ENCODE data around the gene COX7B. TPM values are rescaled to one million over a fixed set of nuclear protein-coding genes. Genes with fewer than 3 reads are reported as not detected.
"Not testable (repeated sequence)": the region's sequence is repeated elsewhere in the genome, so short reads cannot be mapped to it uniquely, and the experiment has no call there.

COX7B gene
- total RNA-seq, 2 donors from 2014 or later: 145 to 148 TPM

DNA sequence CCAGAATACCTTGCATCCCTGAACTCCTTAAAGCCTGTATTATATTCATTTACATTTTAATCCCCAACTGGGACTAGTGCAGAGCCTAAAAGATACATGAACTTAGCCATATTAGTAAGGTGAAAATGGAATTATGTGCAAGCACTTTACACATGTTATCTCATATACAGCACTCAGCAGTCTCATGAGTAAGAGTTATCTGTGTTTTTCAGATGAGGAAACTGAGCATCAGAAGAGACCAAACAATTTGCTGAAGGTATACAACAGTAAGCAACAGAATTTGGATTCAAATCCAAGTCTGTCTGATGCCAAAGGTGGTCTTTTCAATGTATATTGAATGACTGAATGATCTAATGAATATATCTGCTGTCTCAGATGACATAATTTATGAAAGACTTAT is 23.5 kb downstream of the COX7B start:
- H3K4me3 Mint-ChIP-seq: no peak overlapping the region
- H3K4me1 Mint-ChIP-seq (ENCODE audit: low read depth): peaks cover 9% of the 10 kb centered on the region
- H3K9me3 Mint-ChIP-seq: no peaks in the 10 kb centered on the region
- H3K36me3 Mint-ChIP-seq (ENCODE audit: insufficient read depth in 2 of 2): peaks cover 0 to 3% of the 10 kb centered on the region in 2 donors
- ATAC-seq (replicated peaks in 1 of 2) (no peak), DNase-seq (no peak)
- no peak overlapping the region for H3K27ac Mint-ChIP-seq
- H3K27me3 Mint-ChIP-seq (ENCODE audit: low read depth): peaks cover 7% of the 10 kb centered on the region

GRCh38 chrX:77924320-77924859 is 25.1 kb downstream of the COX7B start:
- peaks cover 7% of the 10 kb centered on the region for H3K27me3 Mint-ChIP-seq (ENCODE audit: low read depth)
- no peaks in the 10 kb centered on the region for H3K9me3 Mint-ChIP-seq
- H3K27ac Mint-ChIP-seq: no peak overlapping the region
- ATAC-seq (replicated peaks in 1 of 2) (no peak), DNase-seq (no peak)
- peaks cover 0 to 3% of the 10 kb centered on the region in 2 donors for H3K36me3 Mint-ChIP-seq (ENCODE audit: insufficient read depth in 2 of 2)
- no peak overlapping the region for H3K4me3 Mint-ChIP-seq
- H3K4me1 Mint-ChIP-seq (ENCODE audit: low read depth): no peaks in the 10 kb centered on the region

DNA sequence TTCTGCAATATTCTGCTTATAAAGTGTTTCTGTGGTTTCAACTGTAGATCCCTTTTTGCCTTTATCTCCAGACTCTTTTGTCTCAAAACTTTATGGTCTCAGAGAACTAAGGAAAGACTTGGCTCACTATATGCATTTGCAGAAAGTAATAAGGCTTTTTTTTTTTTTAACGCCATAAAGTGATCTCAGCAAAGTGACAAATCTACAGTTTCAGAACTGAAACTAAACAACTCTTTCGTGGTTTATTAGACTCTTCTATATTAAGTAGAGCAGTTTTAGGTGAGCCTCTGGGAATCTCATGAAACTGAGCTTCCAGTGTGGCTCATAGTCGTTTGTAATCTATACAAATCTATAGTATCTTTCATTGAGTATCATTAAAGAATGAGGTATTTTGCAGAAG is 26.5 kb downstream of the COX7B start:
- Mint-ChIP-seq H3K27ac (no peak overlapping the region), H3K4me1 (ENCODE audit: low read depth) (no peaks in the 10 kb centered on the region), H3K27me3 (ENCODE audit: low read depth) (peaks cover 7% of the 10 kb centered on the region), H3K4me3 (peak overlapping the region in 1 of 2 donors; percentile 16), H3K36me3 (ENCODE audit: insufficient read depth in 2 of 2) (peaks cover 0 to 3% of the 10 kb centered on the region in 2 donors), H3K9me3 (no peaks in the 10 kb centered on the region)
- no peak for DNase-seq
- no peak for ATAC-seq (replicated peaks in 1 of 2)

DNA sequence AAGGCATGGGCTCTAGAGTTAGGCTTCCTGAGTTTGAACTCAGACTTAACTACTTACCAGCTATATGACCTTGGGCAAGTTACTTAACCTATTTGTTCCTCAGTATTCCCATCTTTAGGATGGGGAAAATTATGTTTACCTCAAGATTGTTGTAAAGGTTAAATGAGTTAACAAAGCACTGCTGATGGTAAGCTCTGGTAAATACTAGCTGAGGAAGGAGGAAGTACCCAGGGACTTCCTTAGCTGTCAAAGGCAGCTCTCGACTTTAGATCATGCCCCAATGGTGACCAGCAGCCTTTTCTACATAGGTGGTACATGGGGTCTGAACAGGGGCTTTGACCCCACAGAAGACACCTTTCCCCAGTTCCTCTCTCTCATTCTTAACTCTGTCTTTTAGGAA is 31.3 kb downstream of the COX7B start:
- Mint-ChIP-seq H3K9me3 (no peaks in the 10 kb centered on the region), H3K4me1 (ENCODE audit: low read depth) (no peaks in the 10 kb centered on the region), H3K36me3 (ENCODE audit: insufficient read depth in 2 of 2) (no peaks in the 10 kb centered on the region), H3K27me3 (ENCODE audit: low read depth) (peaks cover 7% of the 10 kb centered on the region), H3K27ac (no peak overlapping the region), H3K4me3 (no peak overlapping the region)
- DNase-seq (no peak), ATAC-seq (replicated peaks in 1 of 2) (no peak)

- H3K4me3 Mint-ChIP-seq: no peak overlapping the region
- H3K4me1 Mint-ChIP-seq (ENCODE audit: low read depth): no peaks in the 10 kb centered on the region
- no peak overlapping the region for H3K27ac Mint-ChIP-seq
- DNase-seq (no peak), ATAC-seq (replicated peaks in 1 of 2) (no peak)
- H3K9me3 Mint-ChIP-seq: no peaks in the 10 kb centered on the region
- no peaks in the 10 kb centered on the region for H3K36me3 Mint-ChIP-seq (ENCODE audit: insufficient read depth in 2 of 2)
- H3K27me3 Mint-ChIP-seq (ENCODE audit: low read depth): no peaks in the 10 kb centered on the region
Measured at GRCh38 chrX:77935886-77936285, 36.6 kb downstream of the COX7B start.

GRCh38 chrX:77936299-77936698 is 37.0 kb downstream of the COX7B start:
- H3K27me3 Mint-ChIP-seq (ENCODE audit: low read depth): no peaks in the 10 kb centered on the region
- no peak overlapping the region for H3K4me3 Mint-ChIP-seq
- no peaks in the 10 kb centered on the region for H3K4me1 Mint-ChIP-seq (ENCODE audit: low read depth)
- H3K9me3 Mint-ChIP-seq: no peaks in the 10 kb centered on the region
- ATAC-seq (replicated peaks in 1 of 2): no peak
- no peak overlapping the region for H3K27ac Mint-ChIP-seq
- H3K36me3 Mint-ChIP-seq (ENCODE audit: insufficient read depth in 2 of 2): no peaks in the 10 kb centered on the region
- DNase-seq: no peak

- no peak for ATAC-seq (replicated peaks in 1 of 2)
Measured at GRCh38 chrX:77937291-77937690, 38.0 kb downstream of the COX7B start.

GRCh38 chrX:77938083-77938680 is 38.9 kb downstream of the COX7B start:
- ATAC-seq (replicated peaks in 1 of 2) (no peak), DNase-seq (no peak)
- Mint-ChIP-seq H3K9me3 (no peaks in the 10 kb centered on the region), H3K4me3 (no peak overlapping the region), H3K27me3 (ENCODE audit: low read depth) (no peaks in the 10 kb centered on the region), H3K4me1 (ENCODE audit: low read depth) (peaks cover 2% of the 10 kb centered on the region), H3K27ac (no peak overlapping the region), H3K36me3 (ENCODE audit: insufficient read depth in 2 of 2) (no peaks in the 10 kb centered on the region)

More at GRCh38 chrX:77937291-77937690, 38.0 kb downstream of the COX7B start:
- Mint-ChIP-seq H3K4me1 (ENCODE audit: low read depth) (no peaks in the 10 kb centered on the region), H3K36me3 (ENCODE audit: insufficient read depth in 2 of 2) (no peaks in the 10 kb centered on the region), H3K4me3 (no peak overlapping the region), H3K9me3 (no peaks in the 10 kb centered on the region), H3K27me3 (ENCODE audit: low read depth) (no peaks in the 10 kb centered on the region), H3K27ac (no peak overlapping the region)
- DNase-seq: no peak

- H3K4me3 Mint-ChIP-seq; H3K9me3 Mint-ChIP-seq; H3K36me3 Mint-ChIP-seq (ENCODE audit: insufficient read depth in 2 of 2); H3K27me3 Mint-ChIP-seq (ENCODE audit: low read depth); H3K27ac Mint-ChIP-seq; H3K4me1 Mint-ChIP-seq (ENCODE audit: low read depth); ATAC-seq (replicated peaks in 1 of 2); DNase-seq: not testable (repeated sequence)
Measured at GRCh38 chrX:77945031-77945430, 45.8 kb downstream of the COX7B start.

GRCh38 chrX:77945910-77946545 is 46.8 kb downstream of the COX7B start:
- ATAC-seq (replicated peaks in 1 of 2): no peak
- no peak overlapping the region for H3K4me3 Mint-ChIP-seq
- H3K9me3 Mint-ChIP-seq: no peaks in the 10 kb centered on the region
- H3K36me3 Mint-ChIP-seq (ENCODE audit: insufficient read depth in 2 of 2): no peaks in the 10 kb centered on the region
- no peak for DNase-seq
- no peak overlapping the region for H3K27ac Mint-ChIP-seq
- peaks cover 4% of the 10 kb centered on the region for H3K4me1 Mint-ChIP-seq (ENCODE audit: low read depth)
- H3K27me3 Mint-ChIP-seq (ENCODE audit: low read depth): no peaks in the 10 kb centered on the region

- DNase-seq (no peak), ATAC-seq (replicated peaks in 1 of 2) (no peak)
- Mint-ChIP-seq H3K36me3 (ENCODE audit: insufficient read depth in 2 of 2) (no peaks in the 10 kb centered on the region), H3K4me3 (no peak overlapping the region), H3K27ac (no peak overlapping the region), H3K9me3 (no peaks in the 10 kb centered on the region), H3K4me1 (ENCODE audit: low read depth) (peaks cover 4% of the 10 kb centered on the region), H3K27me3 (ENCODE audit: low read depth) (no peaks in the 10 kb centered on the region)
Measured at GRCh38 chrX:77946571-77946970, 47.3 kb downstream of the COX7B start.

DNA sequence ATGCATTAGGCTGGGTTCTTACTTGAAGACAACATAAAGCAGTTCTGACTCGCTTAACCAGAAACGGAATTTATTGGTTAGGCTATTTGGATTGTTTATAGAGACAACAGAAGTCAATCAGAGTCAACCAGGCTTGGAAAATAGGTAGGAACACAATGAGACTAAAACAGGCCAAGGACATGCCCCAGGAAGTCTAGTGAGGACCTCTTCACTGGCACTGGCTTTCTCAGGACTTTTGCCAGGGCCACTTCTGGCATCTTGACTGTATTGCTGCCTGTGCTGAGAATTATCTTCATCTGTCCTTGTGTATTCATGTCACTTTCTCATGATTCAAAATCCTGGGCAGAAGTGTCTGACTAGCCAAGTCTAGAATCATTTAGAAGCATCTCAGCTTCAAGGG is 50.6 kb downstream of the COX7B start:
- no peaks in the 10 kb centered on the region for H3K27me3 Mint-ChIP-seq (ENCODE audit: low read depth)
- no peaks in the 10 kb centered on the region for H3K36me3 Mint-ChIP-seq (ENCODE audit: insufficient read depth in 2 of 2)
- H3K4me1 Mint-ChIP-seq (ENCODE audit: low read depth): no peaks in the 10 kb centered on the region
- no peak overlapping the region for H3K27ac Mint-ChIP-seq
- DNase-seq: no peak
- no peaks in the 10 kb centered on the region for H3K9me3 Mint-ChIP-seq
- H3K4me3 Mint-ChIP-seq: no peak overlapping the region
- ATAC-seq (replicated peaks in 1 of 2): no peak

DNA sequence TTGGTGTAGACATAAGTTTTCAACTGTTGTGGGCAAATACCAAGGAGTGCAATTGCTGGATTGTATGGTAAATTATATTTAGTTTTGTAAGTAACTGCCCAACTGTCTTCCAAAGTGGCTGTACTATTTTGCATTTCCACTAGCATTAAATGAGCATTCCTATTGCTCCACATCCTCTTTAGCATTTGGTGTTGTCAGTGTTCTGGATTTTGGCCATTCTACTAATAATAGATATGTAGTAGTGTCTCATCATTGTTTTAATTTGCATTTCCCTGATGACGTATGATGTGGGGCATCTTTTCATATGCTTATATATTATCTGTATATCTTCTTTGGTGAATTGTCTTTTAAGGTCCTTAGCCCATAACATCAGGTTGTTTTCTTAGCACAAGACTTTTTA is 52.9 kb downstream of the COX7B start:
- H3K27me3 Mint-ChIP-seq (ENCODE audit: low read depth): no peaks in the 10 kb centered on the region
- H3K4me1 Mint-ChIP-seq (ENCODE audit: low read depth): no peaks in the 10 kb centered on the region
- H3K9me3 Mint-ChIP-seq: peaks cover 0 to 3% of the 10 kb centered on the region in 2 donors
- no peaks in the 10 kb centered on the region for H3K36me3 Mint-ChIP-seq (ENCODE audit: insufficient read depth in 2 of 2)
- no peak overlapping the region for H3K27ac Mint-ChIP-seq
- DNase-seq (no peak), ATAC-seq (replicated peaks in 1 of 2) (no peak)
- no peak overlapping the region for H3K4me3 Mint-ChIP-seq

DNA sequence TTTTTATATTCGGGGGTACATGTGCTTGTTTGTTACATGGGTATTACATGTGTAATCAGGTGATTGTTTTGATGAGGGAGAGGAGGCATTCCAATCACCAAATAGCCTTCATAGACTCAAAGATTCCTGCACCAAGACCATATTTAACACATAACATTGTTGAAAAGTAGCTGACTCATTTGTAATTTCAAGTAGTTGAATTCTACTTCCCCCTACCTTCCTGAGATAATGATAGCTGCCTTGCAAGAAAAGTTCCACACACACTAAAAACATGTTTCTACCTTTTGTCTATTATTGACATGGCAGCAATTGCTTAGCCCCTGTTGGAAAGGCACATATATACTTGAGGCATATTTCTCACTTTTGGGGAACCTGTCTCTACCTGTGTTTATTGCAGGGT is 54.0 kb downstream of the COX7B start:
- Mint-ChIP-seq H3K27ac (no peak overlapping the region), H3K4me1 (ENCODE audit: low read depth) (no peaks in the 10 kb centered on the region), H3K9me3 (peaks cover 0 to 3% of the 10 kb centered on the region in 2 donors), H3K36me3 (ENCODE audit: insufficient read depth in 2 of 2) (peaks cover 0 to 2% of the 10 kb centered on the region in 2 donors), H3K27me3 (ENCODE audit: low read depth) (no peaks in the 10 kb centered on the region), H3K4me3 (no peak overlapping the region)
- ATAC-seq (replicated peaks in 1 of 2) (no peak), DNase-seq (no peak)
